Esophagus (tissue), 2 donors: ENCODE measurements around the gene SYF2. TPM values are rescaled to one million over a fixed set of nuclear protein-coding genes. Genes with fewer than 3 reads are reported as not detected.

Experiments
- H3K27ac ChIP-seq, 2 donors: one replicate each; pipeline ENCODE4 v1.5.1; 2013; ENCODE audit warnings: low read depth in 2 of 2, mild to moderate bottlenecking in 2 of 2, inconsistent platforms in 1 of 2, low read length in 1 of 2, moderate library complexity in 1 of 2
- H3K27me3 ChIP-seq, 2 donors: one replicate each; pipeline ENCODE4 v1.6.1; 2013; ENCODE audit warnings: low read length in 2 of 2, control low read depth in 1 of 2, mild to moderate bottlenecking in 1 of 2; ENCODE audit not compliant: insufficient read depth in 2 of 2, control insufficient read depth in 1 of 2
- H3K36me3 ChIP-seq, 2 donors: one replicate each; pipeline ENCODE4 v1.6.1; 2013; ENCODE audit warnings: low read length in 1 of 2; ENCODE audit not compliant: control insufficient read depth in 2 of 2, insufficient read depth in 2 of 2
- H3K4me1 ChIP-seq, 2 donors: one replicate each; pipeline ENCODE4 v1.6.1; 2013; ENCODE audit warnings: low read length in 1 of 2; ENCODE audit not compliant: control insufficient read depth in 2 of 2, insufficient read depth in 2 of 2
- H3K4me3 ChIP-seq, 2 donors: one replicate each; pipeline ENCODE4 v1.5.1; 2013; ENCODE audit warnings: low read length in 2 of 2, mild to moderate bottlenecking in 2 of 2, low read depth in 1 of 2, moderate library complexity in 1 of 2
- H3K9me3 ChIP-seq, 2 donors: one replicate each; pipeline ENCODE4 v1.6.1; 2013; ENCODE audit warnings: mild to moderate bottlenecking in 2 of 2, low read depth in 1 of 2, low read length in 1 of 2, moderate library complexity in 1 of 2; ENCODE audit not compliant: control insufficient read depth in 2 of 2, insufficient read depth in 1 of 2
- WGBS, 2 donors: extraction: QIAGEN DNeasy Blood & Tissue Kit; methylation state at CpG; one replicate each; pipeline ENCODE4 v1.1.7; 2013; 5-methylcytosine and 5-hydroxymethylcytosine counted together
- polyA plus RNA-seq, 2 donors: library from polyadenylated mRNA; stranded (reverse); fragments of 200-250 nt; gene quantifications; one replicate each; pipeline ENCODE4 v1.2.3, GENCODE V29; 2013
- donor health status: healthy with polysubstance abuse.
- donor health status: Bipolar disorder and iron deficiency.

The SYF2 gene
- polyA plus RNA-seq, 2 donors = 42.3 to 49.2 TPM

GRCh38 chr1:25198663-25199252, 33.5 kb downstream of the SYF2 start:
- H3K36me3 ChIP-seq = no peaks in the 10 kb centered on the region
- H3K27me3 ChIP-seq = no peaks in the 10 kb centered on the region
- no peak overlapping the region for H3K4me3 ChIP-seq
- H3K4me1 ChIP-seq = peaks cover 3 to 18% of the 10 kb centered on the region in 2 donors
- no peak overlapping the region for H3K27ac ChIP-seq
- H3K9me3 ChIP-seq = no peaks in the 10 kb centered on the region
- WGBS, 2 donors = 54 to 59% methylated on average over 20 of the region's 20 CpGs

GRCh38 chr1:25197982-25198662, 34.2 kb downstream of the SYF2 start:
- Histone ChIP-seq H3K27me3 (no peaks in the 10 kb centered on the region), H3K9me3 (no peaks in the 10 kb centered on the region), H3K4me1 (peaks cover 3 to 18% of the 10 kb centered on the region in 2 donors), H3K4me3 (no peak overlapping the region), H3K36me3 (no peaks in the 10 kb centered on the region), H3K27ac (no peak overlapping the region)
- 35 to 39% methylated on average over 11 of the region's 11 CpGs for WGBS, 2 donors

GRCh38 chr1:25197235-25197975, 34.9 kb downstream of the SYF2 start:
- whole genome bisulfite sequencing, 2 donors = 83 to 84% methylated on average over 20 of the region's 20 CpGs
- Histone ChIP-seq H3K4me1 (peaks cover 3 to 18% of the 10 kb centered on the region in 2 donors), H3K27ac (no peak overlapping the region), H3K36me3 (no peaks in the 10 kb centered on the region), H3K4me3 (no peak overlapping the region), H3K27me3 (no peaks in the 10 kb centered on the region), H3K9me3 (no peaks in the 10 kb centered on the region)

GRCh38 chr1:25196830-25197229, 35.5 kb downstream of the SYF2 start:
- WGBS, 2 donors = 85 to 89% methylated on average over 7 of the region's 7 CpGs
- Histone ChIP-seq H3K4me1 (peaks cover 3 to 18% of the 10 kb centered on the region in 2 donors), H3K36me3 (no peaks in the 10 kb centered on the region), H3K4me3 (no peak overlapping the region), H3K9me3 (no peaks in the 10 kb centered on the region), H3K27ac (no peak overlapping the region), H3K27me3 (no peaks in the 10 kb centered on the region)

GRCh38 chr1:25195835-25196234, 36.5 kb downstream of the SYF2 start:
- 60 to 62% methylated on average over 6 of the region's 6 CpGs for WGBS, 2 donors
- Histone ChIP-seq H3K9me3 (no peaks in the 10 kb centered on the region), H3K36me3 (no peaks in the 10 kb centered on the region), H3K27me3 (no peaks in the 10 kb centered on the region), H3K4me1 (peaks cover 3 to 18% of the 10 kb centered on the region in 2 donors), H3K4me3 (no peak overlapping the region), H3K27ac (no peak overlapping the region)

- WGBS, 2 donors = 49 to 50% methylated on average over 17 of the region's 17 CpGs
These were observed 37.7 kb downstream of the SYF2 start for GRCh38 chr1:25194572-25195020.

GRCh38 chr1:25194054-25194453, 38.2 kb downstream of the SYF2 start:
- 54 to 63% methylated on average over 8 of the region's 8 CpGs for WGBS, 2 donors
- no peaks in the 10 kb centered on the region for H3K36me3 ChIP-seq
- H3K4me1 ChIP-seq = peaks cover 3 to 18% of the 10 kb centered on the region in 2 donors
- H3K27ac ChIP-seq = peak overlapping the region; percentile 21 to 67
- H3K27me3 ChIP-seq = no peaks in the 10 kb centered on the region
- H3K4me3 ChIP-seq = no peak overlapping the region
- no peaks in the 10 kb centered on the region for H3K9me3 ChIP-seq

More at GRCh38 chr1:25194572-25195020, 37.7 kb downstream of the SYF2 start:
- no peaks in the 10 kb centered on the region for H3K9me3 ChIP-seq
- H3K27me3 ChIP-seq = no peaks in the 10 kb centered on the region
- no peak overlapping the region for H3K4me3 ChIP-seq
- H3K27ac ChIP-seq = peak overlapping the region; percentile 21 to 22
- no peaks in the 10 kb centered on the region for H3K36me3 ChIP-seq
- peaks cover 3 to 18% of the 10 kb centered on the region in 2 donors for H3K4me1 ChIP-seq

- Histone ChIP-seq H3K27me3 (no peaks in the 10 kb centered on the region), H3K36me3 (no peaks in the 10 kb centered on the region), H3K4me1 (peaks cover 3 to 18% of the 10 kb centered on the region in 2 donors), H3K9me3 (no peaks in the 10 kb centered on the region), H3K27ac (no peak overlapping the region), H3K4me3 (no peak overlapping the region)
- 61 to 68% methylated on average over 9 of the region's 9 CpGs for WGBS, 2 donors
These were observed 39.1 kb downstream of the SYF2 start for GRCh38 chr1:25193229-25193628.

- no peaks in the 10 kb centered on the region for H3K36me3 ChIP-seq
- H3K27me3 ChIP-seq = no peaks in the 10 kb centered on the region
- no peaks in the 10 kb centered on the region for H3K9me3 ChIP-seq
- H3K4me3 ChIP-seq = no peak overlapping the region
- 90% methylated on average over 5 of the region's 5 CpGs for WGBS, 2 donors
- no peak overlapping the region for H3K27ac ChIP-seq
- H3K4me1 ChIP-seq = peaks cover 3 to 16% of the 10 kb centered on the region in 2 donors
These were observed 40.1 kb downstream of the SYF2 start for GRCh38 chr1:25192154-25192553.
